Chondrocyte (in vitro differentiated cells): Measurements from ENCODE around the gene SUSD4. TPM values are rescaled to one million over a fixed set of nuclear protein-coding genes. Genes with fewer than 3 reads are reported as not detected.

ENCODE experiments used
- DNase-seq: peaks from one replicate; pipeline ENCODE4 v3.0.0; 2021; ENCODE audit warnings: mixed read lengths, low spot score
- H3K27ac Mint-ChIP-seq: one replicate; pipeline ENCODE4 v1.8.0; 2021; ENCODE audit warnings: mild to moderate bottlenecking, moderate library complexity, mixed read lengths; ENCODE audit not compliant: unreplicated experiment
- H3K27me3 Mint-ChIP-seq: 2 replicates; pipeline ENCODE4 v1.8.0; 2021; ENCODE audit warnings: low read depth, mixed read lengths
- H3K36me3 Mint-ChIP-seq: 2 replicates; pipeline ENCODE4 v1.8.0; 2021; ENCODE audit warnings: low read depth, mixed read lengths
- H3K4me1 Mint-ChIP-seq: 2 replicates; pipeline ENCODE4 v1.8.0; 2021; ENCODE audit warnings: low read depth, mild to moderate bottlenecking, mixed read lengths
- H3K4me3 Mint-ChIP-seq: one replicate; pipeline ENCODE4 v1.8.0; 2021; ENCODE audit warnings: mild to moderate bottlenecking, moderate library complexity, mixed read lengths; ENCODE audit not compliant: unreplicated experiment
- H3K9me3 Mint-ChIP-seq: 2 replicates; pipeline ENCODE4 v1.8.0; 2021; ENCODE audit warnings: low read depth, mixed read lengths
- total RNA-seq: library from RNA; stranded (reverse); gene quantifications from 3 replicates; pipeline ENCODE4 v1.2.1, GENCODE V29; 2021
- TF ChIP-seq, protein P1 (sequence below): fragments of 200-600 bp; sonication (generic); IDR thresholded peaks from 2 replicates; pipeline ENCODE4 v1.5.0; 2021; ENCODE audit warnings: antibody characterized with exemption, mild to moderate bottlenecking, moderate library complexity

SUSD4 gene
- total RNA-seq, 1 donor from 2014 or later = 0.42 TPM

DNA sequence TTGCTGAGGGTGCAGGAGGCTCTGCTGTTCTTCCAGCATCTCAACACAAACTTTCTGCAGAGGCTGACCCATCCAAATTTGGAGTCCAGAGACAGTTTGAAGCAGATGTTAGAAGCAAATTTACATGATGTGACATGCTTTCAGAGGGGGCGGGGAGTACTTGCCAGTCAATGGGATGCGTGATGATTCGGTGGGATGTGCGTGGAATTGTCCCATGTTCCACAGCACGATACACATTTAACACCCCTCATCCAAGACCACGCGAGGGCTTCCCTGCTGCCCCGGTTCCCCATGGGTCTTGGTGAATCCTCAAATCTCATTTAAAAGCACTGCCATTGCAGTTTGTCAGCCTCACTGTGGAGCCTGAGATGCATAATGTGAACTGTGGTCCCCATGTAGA is 142.3 kb downstream of the SUSD4 start:
- Mint-ChIP-seq H3K4me1 (no peaks in the 10 kb centered on the region), H3K27me3 (peaks cover 9% of the 10 kb centered on the region), H3K36me3 (peaks cover 5% of the 10 kb centered on the region), H3K9me3 (peaks cover 12% of the 10 kb centered on the region), H3K4me3 (no peak overlapping the region), H3K27ac (no peak overlapping the region)
- no peak for DNase-seq
- TF ChIP-seq, protein P1, sequence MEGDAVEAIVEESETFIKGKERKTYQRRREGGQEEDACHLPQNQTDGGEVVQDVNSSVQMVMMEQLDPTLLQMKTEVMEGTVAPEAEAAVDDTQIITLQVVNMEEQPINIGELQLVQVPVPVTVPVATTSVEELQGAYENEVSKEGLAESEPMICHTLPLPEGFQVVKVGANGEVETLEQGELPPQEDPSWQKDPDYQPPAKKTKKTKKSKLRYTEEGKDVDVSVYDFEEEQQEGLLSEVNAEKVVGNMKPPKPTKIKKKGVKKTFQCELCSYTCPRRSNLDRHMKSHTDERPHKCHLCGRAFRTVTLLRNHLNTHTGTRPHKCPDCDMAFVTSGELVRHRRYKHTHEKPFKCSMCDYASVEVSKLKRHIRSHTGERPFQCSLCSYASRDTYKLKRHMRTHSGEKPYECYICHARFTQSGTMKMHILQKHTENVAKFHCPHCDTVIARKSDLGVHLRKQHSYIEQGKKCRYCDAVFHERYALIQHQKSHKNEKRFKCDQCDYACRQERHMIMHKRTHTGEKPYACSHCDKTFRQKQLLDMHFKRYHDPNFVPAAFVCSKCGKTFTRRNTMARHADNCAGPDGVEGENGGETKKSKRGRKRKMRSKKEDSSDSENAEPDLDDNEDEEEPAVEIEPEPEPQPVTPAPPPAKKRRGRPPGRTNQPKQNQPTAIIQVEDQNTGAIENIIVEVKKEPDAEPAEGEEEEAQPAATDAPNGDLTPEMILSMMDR = no peak

DNA sequence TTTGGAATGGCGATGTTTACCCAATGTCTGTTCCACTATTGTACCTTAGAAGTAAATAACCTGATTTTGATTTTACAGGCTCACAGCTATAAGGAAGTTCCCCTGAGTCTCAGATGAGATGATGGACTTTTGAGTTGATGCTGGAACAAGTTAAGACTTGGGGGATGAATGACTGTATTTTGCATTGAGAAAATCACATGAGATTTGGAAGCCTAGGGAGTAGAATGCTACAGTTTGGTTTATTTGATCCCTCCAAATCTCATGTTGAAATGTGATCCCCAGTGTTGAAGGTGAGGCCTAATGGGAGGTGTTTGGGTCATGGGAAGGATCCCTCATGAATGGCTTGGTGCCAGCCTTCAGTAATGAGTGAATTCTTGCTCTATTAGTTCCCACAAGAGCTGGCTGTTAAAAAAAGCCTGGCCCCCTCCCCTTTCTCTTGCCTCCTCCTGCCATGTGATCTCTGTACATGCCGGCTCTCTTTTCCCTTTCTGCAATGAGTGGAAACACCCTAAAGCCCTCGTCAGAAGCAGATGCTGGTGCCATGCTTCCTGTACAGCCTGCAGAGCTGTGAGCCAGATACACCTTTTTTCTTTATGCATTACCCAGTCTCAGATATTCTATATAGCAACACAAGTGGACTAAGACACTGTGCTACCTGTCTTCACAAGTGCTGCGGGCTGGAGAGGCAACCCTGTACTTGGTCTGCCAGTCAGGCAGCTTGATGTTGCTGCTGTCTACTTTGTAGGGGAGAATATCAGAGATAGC is 143.9 kb downstream of the SUSD4 start:
- TF ChIP-seq, protein P1 = no peak
- H3K36me3 Mint-ChIP-seq = peaks cover 5% of the 10 kb centered on the region
- H3K4me3 Mint-ChIP-seq = no peak overlapping the region
- H3K27me3 Mint-ChIP-seq = peaks cover 5% of the 10 kb centered on the region
- H3K9me3 Mint-ChIP-seq = peaks cover 12% of the 10 kb centered on the region
- no peak overlapping the region for H3K27ac Mint-ChIP-seq
- no peak for DNase-seq
- no peaks in the 10 kb centered on the region for H3K4me1 Mint-ChIP-seq

DNA sequence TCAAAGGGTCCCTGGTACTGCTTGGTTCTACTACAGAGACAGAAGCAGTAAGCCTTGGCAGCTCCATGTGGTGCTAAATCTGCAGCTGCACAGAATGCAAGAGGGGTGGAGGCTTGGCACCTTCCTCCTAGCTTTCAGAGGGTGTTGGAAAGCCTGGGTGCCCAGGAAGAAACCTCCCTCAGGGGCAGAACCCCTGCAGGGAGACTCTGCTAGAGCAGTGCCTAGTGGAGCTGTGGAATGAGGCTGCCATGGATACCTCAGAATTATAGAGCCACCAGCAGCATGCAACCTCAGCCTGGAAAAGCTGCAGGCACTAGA is 144.7 kb downstream of the SUSD4 start:
- Mint-ChIP-seq H3K27ac (no peak overlapping the region), H3K27me3 (peaks cover 5% of the 10 kb centered on the region), H3K36me3 (peaks cover 5% of the 10 kb centered on the region), H3K4me1 (no peaks in the 10 kb centered on the region), H3K9me3 (peaks cover 12% of the 10 kb centered on the region), H3K4me3 (no peak overlapping the region)
- TF ChIP-seq, protein P1 = no peak
- DNase-seq = no peak

DNA sequence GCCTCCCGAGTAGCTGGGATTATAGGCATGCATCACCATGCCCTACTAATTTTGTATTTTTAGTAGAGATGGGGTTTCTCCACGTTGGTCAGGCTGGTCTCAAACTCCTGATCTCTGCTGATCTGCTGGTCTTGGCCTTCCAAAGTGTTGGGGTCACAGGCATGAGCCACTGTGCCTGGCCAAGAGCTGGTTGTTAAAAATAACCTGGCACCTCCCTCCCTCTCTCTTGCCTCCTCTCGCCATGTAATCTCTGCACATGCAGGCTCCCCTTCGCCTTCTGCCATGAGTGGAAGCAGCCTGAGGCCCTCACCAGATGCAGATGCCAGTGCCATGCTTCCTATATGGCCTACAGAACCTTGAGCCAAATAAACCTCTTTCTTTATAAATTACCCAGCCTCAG is 146.2 kb downstream of the SUSD4 start:
- TF ChIP-seq, protein P1 = no peak
- Mint-ChIP-seq H3K4me1 (no peaks in the 10 kb centered on the region), H3K27me3 (peaks cover 9% of the 10 kb centered on the region), H3K27ac (no peak overlapping the region), H3K36me3 (peaks cover 5% of the 10 kb centered on the region), H3K4me3 (no peak overlapping the region), H3K9me3 (peaks cover 12% of the 10 kb centered on the region)
- DNase-seq = no peak

DNA sequence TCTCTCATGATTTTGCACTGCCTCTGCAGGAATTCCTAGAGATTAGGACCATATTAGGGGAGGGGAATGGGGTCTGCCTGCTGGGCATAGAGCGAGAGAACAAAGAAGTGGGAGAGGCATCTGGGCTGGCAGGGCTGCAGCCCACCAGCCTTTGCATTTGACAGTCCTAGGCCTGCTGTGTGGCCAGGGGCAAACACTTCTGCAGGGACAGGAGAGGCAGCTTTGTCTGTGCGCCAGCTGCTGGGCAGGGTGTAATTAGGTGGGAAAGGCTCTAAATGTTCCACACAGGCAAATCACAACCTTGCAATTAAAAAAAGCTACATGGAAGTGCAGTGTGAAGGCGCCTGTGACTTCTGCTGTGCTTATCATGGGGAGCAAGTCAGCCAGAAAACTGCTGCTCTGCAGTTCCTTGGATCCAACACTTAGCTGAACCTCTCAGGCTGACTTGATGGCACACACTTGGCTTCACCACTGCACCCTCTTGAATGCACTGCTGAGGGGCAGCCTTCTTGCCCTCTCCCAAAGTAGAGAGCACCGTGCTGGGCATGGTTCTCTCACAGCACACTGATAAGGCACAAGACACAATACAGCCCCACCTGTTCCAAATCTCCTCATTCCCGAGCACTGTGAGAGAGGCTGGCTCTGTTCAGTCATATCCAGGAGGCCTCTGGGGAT is 147.3 kb downstream of the SUSD4 start:
- H3K4me3 Mint-ChIP-seq = no peak overlapping the region
- no peak overlapping the region for H3K27ac Mint-ChIP-seq
- H3K36me3 Mint-ChIP-seq = peaks cover 5% of the 10 kb centered on the region
- no peak for DNase-seq
- peaks cover 12% of the 10 kb centered on the region for H3K9me3 Mint-ChIP-seq
- peaks cover under 1% of the 10 kb centered on the region for H3K4me1 Mint-ChIP-seq
- peaks cover 9% of the 10 kb centered on the region for H3K27me3 Mint-ChIP-seq
- TF ChIP-seq, protein P1 = no peak
